GM18867 (cell line): ENCODE data around the gene ATG4B.

ENCODE experiments used
- ATAC-seq: cut with Tn5 transposase; IDR thresholded peaks from one replicate; pipeline ENCODE4 v1.9.1; 2021; ENCODE audit warnings: mild to moderate bottlenecking, moderate library complexity; ENCODE audit not compliant: unreplicated experiment

ATG4B gene

DNA sequence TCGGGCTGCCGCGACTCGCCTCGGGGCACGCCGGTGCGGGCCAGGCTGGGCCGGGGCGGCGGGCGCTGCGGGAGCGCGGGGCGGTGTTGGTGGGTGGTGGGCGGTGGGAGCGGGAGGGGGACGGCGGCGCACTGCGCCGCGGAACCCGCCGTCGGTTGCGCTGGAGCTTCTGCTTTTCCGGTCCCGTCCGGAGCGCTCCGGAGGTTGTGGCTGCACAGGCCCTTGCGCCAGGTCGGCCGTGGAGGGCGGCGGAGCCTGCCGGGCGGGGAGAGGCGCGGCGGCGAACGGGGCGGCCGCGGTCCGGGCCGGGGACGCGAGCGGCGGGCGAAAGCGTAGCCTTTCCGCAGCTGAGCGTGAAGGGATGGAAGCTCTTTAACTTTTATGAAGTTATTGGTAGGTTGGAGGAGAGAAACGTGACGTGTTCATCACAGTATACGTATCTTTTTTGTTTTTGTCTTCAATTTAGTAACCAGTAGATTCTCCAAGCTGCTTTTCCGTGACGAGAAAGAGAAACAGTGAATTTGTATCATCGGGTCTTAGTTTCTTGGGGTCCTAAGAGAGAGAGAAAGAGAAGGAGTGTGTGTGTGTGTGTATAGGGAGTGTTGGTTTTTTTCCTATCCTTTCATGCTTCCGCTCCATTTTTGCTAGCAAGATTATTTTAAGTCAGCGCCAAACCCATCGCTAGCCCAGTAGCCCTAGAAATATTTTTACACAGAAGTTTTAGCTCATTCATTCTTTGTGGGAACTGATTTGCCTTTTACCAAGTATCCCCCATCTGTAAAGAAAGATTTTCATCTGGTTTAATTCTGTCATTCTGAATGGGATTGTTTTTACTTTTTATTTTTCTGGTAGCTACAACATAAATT, 535 bp downstream of the ATG4B start:
- ATAC-seq = peak; percentile 19

DNA sequence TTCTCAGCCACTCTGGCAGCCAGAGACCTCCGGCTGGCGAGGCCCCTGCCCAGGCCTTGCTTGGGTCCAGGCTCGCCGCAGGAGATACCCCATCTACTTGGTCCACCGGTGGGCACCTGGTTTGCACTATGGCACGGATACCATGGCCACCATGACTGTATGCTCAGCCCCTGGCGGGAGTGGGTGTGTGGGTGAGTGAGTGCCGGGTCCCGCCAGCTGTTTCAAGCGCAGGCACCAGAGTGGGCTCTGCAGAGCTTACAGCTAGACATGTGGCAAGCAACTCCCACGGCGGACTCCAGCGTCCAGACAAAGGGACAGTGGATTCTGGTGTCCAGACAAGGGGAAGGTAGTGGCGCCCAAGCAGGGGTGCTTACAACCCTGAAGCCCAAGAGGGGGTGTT, 1.4 kb downstream of the ATG4B start:
- no peak for ATAC-seq

DNA sequence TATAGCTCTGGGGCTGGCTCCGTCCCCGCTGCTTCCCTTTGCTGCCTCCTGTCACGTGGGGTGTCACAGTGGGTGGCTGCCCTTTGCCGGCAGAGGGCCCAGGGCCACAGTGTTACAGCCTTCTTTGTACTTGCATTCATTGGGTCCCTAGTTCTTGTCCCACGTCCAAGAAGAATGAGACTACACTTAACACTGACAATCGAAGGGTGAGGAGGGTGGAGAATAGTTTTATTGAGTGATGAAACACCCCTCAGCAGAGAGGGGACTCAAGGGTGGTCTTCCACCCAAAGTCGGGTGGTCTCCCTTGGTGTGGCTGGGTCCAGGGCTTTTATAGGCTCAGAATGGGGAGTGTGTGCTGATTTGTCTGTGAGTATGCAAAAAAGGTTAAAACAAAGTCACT, 1.9 kb downstream of the ATG4B start:
- no peak for ATAC-seq

DNA sequence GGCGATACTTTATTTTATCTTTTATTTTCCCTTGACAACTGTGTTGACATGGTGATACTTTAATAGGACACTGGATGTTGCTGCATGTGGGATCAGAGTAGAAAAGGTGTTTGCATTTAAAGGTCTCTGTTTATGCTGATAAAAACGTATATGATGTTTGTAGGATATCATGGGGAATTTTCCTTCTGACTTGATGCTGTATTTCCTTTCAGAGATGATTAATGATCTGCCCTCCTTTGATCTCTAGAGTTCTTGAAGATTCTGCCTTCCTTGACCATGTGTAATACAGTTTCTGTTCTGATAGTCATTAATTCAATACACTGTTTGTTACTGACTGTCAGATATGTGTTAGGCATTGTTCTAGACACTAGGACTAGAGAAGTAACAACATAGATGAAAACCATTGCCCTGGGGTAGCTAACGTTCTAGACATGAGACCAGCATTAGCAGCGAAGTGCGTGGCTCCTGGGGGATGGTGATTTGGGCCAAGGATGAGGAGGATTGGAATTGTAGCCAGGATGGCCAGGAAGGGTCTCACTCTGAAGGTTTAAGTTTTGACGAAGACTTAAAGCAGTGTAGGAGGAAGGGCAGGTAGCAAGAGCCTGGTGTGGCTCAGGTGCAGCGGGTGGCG, 2.8 kb downstream of the ATG4B start:
- no peak for ATAC-seq

DNA sequence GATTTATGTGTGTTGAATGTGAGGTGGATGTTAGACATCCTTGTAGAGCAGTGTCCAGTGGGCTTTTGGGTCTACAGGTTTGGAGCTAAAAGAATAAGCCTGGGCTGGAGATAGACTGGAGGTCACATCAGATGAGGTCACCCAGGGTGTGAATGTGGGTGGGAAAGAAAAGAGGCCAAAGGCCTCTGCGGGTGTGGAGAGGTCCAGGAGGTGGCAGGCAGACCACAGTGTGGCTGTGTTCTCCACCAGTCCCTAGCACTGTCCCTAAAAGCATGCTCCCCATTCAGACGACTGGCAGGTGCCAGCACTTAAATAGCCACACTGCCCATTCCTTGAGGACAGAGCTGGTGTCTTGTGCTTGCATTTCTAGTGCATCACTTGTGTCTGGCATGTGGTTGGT, 4.1 kb downstream of the ATG4B start:
- ATAC-seq = no peak

DNA sequence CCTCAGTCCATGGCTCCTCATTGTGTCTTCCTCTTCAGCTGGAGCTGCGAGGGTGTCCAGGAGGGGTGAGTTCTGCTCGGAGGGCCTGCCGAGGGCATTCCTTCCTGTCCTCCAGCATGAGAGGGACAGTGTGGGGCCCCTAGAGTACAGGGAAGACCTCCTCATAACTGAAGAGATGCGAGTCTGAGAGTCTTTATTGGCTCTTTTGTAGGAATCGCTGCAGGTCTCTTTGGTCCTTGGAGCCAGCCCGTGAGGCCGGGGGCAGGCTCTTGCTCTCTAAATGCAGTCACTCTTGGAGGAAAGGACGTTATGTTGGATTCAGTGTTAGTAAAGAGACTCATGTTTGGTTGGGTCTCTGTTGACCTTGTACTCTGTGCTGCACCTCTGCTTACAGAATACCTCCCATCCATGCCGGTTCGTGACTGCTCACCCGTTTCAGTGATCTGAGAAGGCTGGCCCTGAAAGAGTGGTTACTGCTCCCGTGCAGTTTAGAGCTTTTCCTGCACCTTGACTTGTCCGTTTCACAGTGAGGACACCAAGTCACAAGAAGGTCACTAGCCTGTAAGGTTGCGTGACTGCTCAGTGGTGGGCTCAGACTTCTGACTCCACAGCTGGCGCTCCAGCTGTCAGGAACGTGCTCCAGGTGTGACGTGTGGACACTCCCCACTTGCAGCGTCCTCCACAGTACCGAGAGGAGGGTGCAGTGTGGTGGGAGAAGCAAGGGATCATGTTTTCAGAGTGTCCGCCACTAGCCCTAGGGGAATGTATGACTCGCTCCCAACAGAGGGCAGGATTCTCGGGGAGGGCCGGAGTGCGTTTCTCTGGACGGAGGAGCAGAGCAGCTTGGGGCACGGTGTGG, 7.8 kb downstream of the ATG4B start:
- ATAC-seq = no peak

DNA sequence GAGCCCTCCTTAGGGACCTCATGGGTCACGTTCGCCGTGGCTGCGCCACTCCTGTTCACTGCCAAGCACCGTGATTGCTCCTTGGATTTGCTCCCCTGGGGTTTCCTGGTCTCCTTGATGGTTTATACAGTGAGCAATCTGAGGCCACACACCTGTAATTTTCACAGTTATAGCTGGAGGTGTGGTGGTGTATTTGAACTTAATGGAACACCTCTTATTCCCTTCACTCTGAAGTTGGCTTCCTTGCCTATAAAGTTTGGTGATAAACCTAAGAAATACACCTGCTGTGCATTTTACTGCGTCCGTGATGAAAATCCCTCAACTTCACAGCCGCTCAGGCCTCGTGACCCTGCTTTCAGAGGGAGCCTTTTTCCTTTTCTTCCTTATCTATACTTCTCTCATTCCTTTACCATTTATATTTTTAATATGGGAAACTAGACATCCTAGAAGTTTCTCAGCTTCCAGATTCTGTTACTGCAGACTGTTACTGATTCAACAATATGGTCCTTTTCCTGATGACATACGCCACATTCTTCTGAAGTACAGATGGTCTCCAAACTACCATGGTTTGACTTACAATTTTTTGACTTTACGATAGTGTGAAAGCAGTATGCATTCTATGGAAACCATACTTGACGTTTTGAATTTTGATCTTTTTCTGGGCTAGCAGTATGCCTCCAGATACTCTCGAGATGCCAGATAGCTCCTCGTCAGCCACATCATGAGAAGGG, 8.6 kb downstream of the ATG4B start:
- ATAC-seq = no peak

DNA sequence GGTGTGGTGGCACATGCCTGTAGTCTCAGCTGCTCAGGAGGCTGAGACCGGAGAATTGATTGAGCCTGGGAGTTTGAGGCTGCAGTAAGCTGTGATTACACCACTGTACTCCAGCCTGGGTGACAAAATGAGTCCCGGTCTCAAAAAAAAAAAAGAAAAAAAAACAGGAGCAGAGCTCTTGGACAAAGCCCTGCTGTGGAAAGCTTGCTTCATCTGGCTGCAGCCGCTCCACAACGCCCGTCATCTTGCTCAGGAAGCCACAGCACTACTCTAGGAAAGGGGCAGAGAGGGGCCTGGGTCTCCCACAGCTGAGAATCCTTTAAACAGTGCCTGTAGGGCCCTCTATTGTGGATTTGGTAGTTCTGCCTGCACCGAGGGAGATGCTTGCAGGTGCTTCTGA, 11.0 kb downstream of the ATG4B start:
- no peak for ATAC-seq

DNA sequence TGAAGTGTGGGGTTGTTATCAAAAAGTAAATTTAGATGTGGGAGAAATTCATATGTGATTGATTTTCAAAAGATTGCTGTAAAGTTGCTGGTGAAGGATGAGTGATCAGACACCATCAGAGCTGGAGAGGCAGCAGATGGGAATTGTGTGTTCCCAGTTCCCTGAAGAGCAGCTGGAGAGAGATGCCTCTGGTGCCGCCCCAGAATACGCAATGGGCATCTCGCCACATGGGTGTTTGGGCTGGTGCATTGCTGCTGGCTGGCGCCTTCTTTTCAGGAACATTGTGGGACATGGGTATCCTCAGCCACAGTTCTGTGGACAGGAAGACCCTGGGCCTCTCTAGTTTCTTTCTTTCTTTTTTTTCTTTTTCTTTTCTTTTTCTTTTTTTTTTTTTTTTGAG, 11.9 kb downstream of the ATG4B start:
- ATAC-seq = no peak

DNA sequence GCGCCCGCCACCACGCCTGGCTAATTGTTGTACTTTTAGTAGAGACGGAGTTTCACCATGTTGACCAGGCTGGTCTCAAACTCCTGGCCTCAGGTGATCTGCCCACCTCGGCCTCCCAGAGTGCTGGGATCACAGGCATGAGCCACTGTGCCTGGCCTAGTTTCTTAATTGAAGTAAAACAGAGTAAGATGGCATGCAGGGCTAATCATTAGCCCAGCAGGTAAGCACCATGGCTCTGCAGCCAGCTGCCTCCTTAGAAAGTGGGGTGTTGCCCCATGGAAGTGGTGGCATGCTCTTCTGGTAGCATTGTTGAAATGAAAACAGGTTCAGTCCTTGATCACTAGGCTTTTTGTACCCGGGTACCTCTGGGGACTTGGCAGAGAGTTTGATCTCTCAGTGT, 12.4 kb downstream of the ATG4B start:
- no peak for ATAC-seq

DNA sequence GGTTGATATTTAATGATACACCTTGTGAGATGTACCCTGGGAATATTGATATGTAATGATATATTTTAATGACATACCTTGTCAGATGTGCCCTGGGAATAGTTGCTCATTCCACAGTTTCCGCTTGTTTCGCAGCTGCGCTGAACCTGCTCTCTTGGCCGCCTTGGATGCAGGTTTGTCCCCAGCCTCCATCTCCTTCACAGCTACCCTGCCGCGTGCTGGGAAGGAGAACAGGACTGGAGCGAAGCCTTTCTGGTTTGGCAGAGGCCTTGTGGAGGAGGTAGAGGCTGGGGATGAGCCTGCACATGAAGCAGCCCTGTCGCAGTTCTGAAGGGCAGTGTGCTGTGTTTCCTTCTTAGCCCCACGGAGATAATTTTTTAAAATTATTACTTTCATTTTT, 14.6 kb downstream of the ATG4B start:
- ATAC-seq = no peak

DNA sequence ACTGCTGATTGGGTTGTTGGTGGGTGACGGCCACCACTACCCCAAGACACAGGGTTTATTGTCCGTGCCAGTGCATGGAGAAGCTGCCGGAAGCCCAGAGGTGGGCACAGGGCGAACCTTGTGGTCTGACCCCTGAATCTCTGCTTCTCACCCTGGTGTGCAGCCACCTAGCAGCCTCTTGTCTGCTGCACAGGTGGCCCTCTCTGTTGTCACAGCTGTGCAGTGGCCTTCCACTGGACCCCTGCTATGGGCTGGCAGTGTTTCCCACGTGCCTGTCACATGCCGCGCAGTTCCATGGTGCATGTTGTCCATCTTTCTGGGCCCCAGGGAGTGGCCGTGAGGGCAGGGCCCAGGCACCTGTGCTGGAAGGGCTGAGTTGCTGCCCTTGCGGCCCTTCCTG, 15.2 kb downstream of the ATG4B start:
- no peak for ATAC-seq

DNA sequence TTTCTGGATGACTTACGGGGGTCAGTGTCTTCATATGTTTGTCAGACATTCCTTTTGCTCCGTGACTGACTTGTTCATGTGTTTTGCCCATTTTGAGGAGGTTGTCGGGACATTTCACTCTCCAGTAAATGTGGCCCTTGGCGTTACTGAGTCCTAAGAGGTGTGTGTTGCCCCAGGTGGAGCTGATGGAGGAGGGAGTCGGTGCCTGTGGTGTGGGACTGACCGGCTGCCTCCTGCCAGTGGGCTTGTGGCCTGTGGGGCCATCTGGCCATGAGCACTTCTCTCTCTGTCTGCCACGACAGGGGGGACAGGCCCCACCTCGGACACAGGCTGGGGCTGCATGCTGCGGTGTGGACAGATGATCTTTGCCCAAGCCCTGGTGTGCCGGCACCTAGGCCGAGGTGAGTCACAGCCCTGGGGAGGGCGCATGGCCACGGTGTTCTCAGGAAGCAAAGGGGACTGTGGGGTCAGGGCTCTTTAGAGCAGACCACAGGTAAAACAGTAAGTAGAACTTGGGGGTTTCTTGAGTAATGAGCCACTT, 15.8 kb downstream of the ATG4B start:
- no peak for ATAC-seq

DNA sequence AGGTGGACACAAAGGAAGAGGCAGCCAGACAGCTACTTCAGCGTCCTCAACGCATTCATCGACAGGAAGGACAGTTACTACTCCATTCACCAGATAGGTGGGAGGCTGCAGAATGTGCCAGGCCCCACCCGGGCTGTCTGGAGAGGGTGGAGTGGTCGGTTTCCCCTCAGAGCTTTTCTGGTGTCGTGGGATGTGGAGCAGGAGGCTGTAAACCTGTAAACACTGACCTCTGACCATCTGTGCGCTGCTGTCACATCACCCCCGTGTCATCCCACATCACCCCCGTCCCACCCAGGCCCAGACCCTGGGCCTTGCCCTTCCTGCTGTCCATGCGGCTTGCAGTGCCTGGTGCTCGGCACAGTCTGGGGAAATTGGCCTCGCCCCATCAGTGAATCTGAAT, 17.1 kb downstream of the ATG4B start:
- no peak for ATAC-seq

DNA sequence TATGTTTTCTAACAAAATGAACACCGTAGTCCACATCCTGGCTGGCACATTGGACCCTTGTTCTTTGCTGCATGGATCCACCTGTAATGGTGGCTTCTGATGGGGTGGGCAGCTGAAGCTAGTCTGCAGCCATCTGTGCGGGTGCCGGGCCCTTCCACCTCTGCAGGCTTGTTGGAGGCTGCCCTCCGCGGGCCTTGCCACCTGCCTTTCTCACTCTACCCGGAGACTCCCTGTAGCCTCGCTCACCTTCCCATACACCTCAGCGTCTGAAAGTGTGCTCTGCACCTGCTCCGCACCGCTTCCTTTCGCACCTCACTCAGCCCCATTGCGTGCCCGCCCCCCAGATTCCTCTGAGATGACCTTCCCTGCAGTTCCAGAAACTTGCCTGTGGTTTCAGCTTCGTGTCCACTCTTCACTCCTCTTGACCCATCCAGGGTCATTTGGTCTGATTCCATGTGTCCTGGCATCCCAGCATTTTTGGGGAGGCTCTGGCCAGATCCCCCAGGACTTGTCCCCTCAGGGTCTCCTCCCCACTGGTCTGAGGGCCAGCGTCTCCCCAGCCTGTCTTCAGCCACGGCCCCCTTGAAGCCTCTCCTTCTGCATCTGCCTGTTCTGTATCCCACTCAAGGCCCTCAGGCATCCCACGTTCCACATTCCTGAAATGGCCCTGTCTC, 18.2 kb downstream of the ATG4B start:
- ATAC-seq = no peak

DNA sequence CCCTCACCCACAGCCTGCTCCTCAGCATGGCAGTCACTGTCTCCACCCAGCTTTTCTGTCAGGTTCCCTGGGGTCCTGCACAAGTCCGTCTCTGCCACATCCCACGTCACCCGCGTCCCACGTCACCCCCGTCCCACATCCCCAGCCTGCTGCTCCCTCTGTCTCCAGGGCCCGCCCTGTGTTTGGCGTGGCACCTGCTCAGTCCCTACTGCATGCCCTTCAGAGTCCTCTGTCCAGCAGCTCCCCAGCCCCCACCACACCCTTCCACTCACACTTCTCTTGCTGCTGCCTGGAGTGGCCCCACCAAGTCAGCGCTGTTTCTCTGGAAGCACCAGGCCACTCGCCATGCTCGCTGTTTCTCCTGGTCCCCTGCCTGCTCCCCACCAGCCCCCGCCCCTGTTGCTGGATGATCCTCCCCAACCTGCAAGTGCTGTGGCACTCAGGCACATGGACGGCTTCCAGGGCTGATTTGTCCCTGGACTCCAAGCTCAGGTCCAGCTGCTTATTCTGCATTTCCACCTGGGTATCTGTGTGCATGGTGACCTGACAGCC, 18.8 kb downstream of the ATG4B start:
- ATAC-seq = no peak

DNA sequence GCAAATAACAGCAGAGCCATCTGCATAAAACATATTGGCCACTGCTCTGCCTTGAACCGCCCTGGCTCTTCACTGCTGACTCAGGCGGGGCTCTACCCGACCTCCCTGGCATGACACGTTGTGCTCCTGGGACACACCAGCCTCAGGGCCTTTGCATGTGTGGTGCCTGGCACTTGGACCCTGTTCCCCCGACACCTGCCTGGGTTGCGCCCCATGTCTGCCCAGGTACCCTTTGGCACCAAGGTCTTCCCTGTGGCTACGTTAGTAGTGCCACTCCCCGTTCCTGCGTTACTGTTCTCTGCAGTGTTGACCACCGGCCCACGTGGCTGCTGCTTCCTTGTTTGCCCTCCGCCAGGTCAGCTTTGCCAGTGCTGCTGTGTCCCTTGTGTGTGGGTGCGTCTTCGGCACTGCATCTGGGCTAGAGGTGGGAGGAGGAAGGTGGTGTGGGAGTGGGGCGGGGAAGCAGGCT, 20.3 kb downstream of the ATG4B start:
- ATAC-seq = no peak

DNA sequence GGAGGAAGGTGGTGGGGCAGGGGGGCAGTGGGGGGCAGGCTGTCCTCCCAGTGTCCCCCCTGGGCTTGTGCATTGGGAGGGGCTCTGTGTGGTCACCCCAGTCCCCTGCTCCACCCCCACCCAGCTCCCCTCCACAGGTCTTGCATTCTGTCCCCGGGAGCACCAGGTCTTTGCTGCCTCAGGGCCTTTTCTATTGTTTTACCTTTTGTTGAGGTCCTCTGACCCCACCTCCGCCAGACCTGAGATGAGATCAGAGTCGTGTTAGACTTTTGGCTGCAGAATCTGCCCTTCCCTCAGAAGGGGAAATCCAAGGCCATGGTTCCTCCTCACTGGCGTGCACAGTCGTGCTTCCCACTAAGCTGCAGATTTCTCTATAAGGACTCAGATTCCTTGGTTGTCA, 20.8 kb downstream of the ATG4B start:
- ATAC-seq = no peak

DNA sequence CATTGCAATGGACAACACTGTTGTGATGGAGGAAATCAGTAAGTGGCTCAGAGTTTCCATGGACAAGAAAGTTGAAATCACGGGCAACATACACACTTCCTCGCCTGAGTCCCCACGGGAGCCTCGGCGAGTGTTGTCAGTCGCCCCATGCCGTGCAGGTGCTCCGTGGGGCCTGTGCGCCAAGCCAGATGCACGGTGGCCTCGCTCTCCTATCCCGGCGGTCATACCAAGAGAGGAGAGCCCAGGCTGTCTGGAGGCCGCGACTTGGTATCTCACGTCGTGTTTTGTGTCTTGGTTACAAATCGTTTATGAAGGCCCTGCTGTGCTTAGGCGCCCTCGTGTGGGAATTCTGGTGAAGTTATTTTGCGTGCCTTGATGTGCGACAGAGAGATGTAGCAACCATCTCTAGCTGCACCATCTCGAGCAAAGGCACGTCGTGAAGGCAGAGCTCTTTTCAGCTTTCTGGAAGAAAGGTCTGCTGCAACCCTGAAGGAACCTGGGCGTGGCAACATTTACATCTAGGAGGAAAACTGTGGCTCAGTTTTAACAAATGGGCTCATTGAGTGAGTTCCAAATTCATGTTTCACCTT, 21.8 kb downstream of the ATG4B start:
- no peak for ATAC-seq
